HepG2 (cell line): ENCODE measurements around the gene MBD3L2B. TPM values are rescaled to one million over a fixed set of nuclear protein-coding genes. Genes with fewer than 3 reads are reported as not detected.

Experiments used
- ARNTL ChIP-seq: sonication (generic); formaldehyde crosslinking; IDR thresholded peaks from 2 replicates; pipeline ENCODE4 v1.4.0; 2020; ENCODE audit warnings: mild to moderate bottlenecking, missing genetic modification reagents
- CBX5 ChIP-seq: sonication (generic); formaldehyde crosslinking; IDR thresholded peaks from 2 replicates; pipeline ENCODE4 v1.4.0; 2020; ENCODE audit warnings: missing genetic modification reagents, borderline replicate concordance
- CHD4 ChIP-seq: fragments of 200-600 bp; sonication (generic); IDR thresholded peaks from 2 replicates; pipeline ENCODE4 v1.7.0; 2017; ENCODE audit warnings: mild to moderate bottlenecking, low read length, borderline replicate concordance
- DMAP1 ChIP-seq: IDR thresholded peaks from 2 replicates; pipeline ENCODE4 v1.6.1; 2016
- FOXJ3 ChIP-seq: sonication (generic); formaldehyde crosslinking; IDR thresholded peaks from 2 replicates; pipeline ENCODE4 v1.4.0; 2020; ENCODE audit warnings: missing genetic modification reagents, mild to moderate bottlenecking, borderline replicate concordance
- HNRNPL ChIP-seq: fragments of 200-400 bp; formaldehyde crosslinking; IDR thresholded peaks from 2 replicates; pipeline ENCODE4 v1.6.1; 2017; ENCODE audit warnings: mild to moderate bottlenecking, low read depth, low read length
- IRF2 ChIP-seq: IDR thresholded peaks from 2 replicates; pipeline ENCODE4 v1.6.1; 2018; ENCODE audit warnings: missing genetic modification reagents, missing compliant biosample characterization
- JDP2 ChIP-seq: sonication (generic); formaldehyde crosslinking; IDR thresholded peaks from 2 replicates; pipeline ENCODE4 v1.8.1; 2022; ENCODE audit warnings: missing genetic modification reagents, borderline replicate concordance
- JUNB ChIP-seq: sonication (generic); formaldehyde crosslinking; IDR thresholded peaks from 2 replicates; pipeline ENCODE4 v1.8.0; 2022; ENCODE audit warnings: missing genetic modification reagents, mild to moderate bottlenecking, borderline replicate concordance
- MIER3 ChIP-seq: IDR thresholded peaks from 2 replicates; pipeline ENCODE4 v1.6.1; 2016; ENCODE audit warnings: missing compliant biosample characterization, borderline replicate concordance
- RBM22 ChIP-seq: fragments of 200-400 bp; formaldehyde crosslinking; optimal IDR thresholded peaks from 2 replicates; pipeline ENCODE3; 2017; ENCODE audit warnings: mild to moderate bottlenecking, low read length, moderate library complexity
- SNAI1 ChIP-seq: sonication (generic); formaldehyde crosslinking; IDR thresholded peaks from 2 replicates; pipeline ENCODE4 v1.5.0; 2020; ENCODE audit warnings: mild to moderate bottlenecking, missing genetic modification reagents, borderline replicate concordance
- SP140L ChIP-seq: sonication (generic); formaldehyde crosslinking; IDR thresholded peaks from 2 replicates; pipeline ENCODE4 v1.4.0; 2020; ENCODE audit warnings: missing genetic modification reagents, borderline replicate concordance
- STAT6 ChIP-seq: sonication (generic); formaldehyde crosslinking; IDR thresholded peaks from 2 replicates; pipeline ENCODE4 v1.4.0; 2020; ENCODE audit warnings: missing genetic modification reagents, mild to moderate bottlenecking, borderline replicate concordance
- SUZ12 ChIP-seq: fragments of 150-350 bp; IDR thresholded peaks from 2 replicates; pipeline ENCODE4 v1.6.1; 2014; ENCODE audit warnings: low read depth, low read length
- THAP7 ChIP-seq: sonication (generic); formaldehyde crosslinking; IDR thresholded peaks from 2 replicates; pipeline ENCODE4 v1.8.1; 2023; ENCODE audit warnings: mild to moderate bottlenecking, missing genetic modification reagents
- ZNF124 ChIP-seq: sonication (generic); formaldehyde crosslinking; IDR thresholded peaks from 2 replicates; pipeline ENCODE4 v1.4.0; 2020; ENCODE audit warnings: missing genetic modification reagents
- ZNF34 ChIP-seq: sonication (generic); formaldehyde crosslinking; IDR thresholded peaks from 2 replicates; pipeline ENCODE4 v1.4.0; 2020; ENCODE audit warnings: mild to moderate bottlenecking, missing genetic modification reagents, borderline replicate concordance
- ZNF367 ChIP-seq: sonication (generic); formaldehyde crosslinking; IDR thresholded peaks from 2 replicates; pipeline ENCODE4 v1.4.0; 2020; ENCODE audit warnings: missing genetic modification reagents, borderline replicate concordance
- polyA plus RNA-seq, 8 experiments: library from polyadenylated mRNA; depleted of rRNA in 3 of 8; stranded (reverse) in 7 of 8; unstranded in 1 of 8; fragments of >200 nt; fragmentation: Illumina TruSeq in 4 of 8; extraction: Trizol in 4 of 8; gene quantifications; 2 replicates each; pipeline versions ENCODE4 v1.2.1 to v1.2.3, GENCODE V29; 2011 to 2016; ENCODE audit warnings: low read depth in 4 of 8, missing spikeins in 1 of 8, mixed read lengths in 1 of 8; ENCODE audit not compliant: insufficient read depth in 1 of 8
- total RNA-seq, 5 experiments: library from RNA; depleted of rRNA; stranded (reverse); fragments of >200 nt; fragmentation: Illumina TruSeq; extraction: Trizol; gene quantifications; 2 replicates each; pipeline ENCODE4 v1.2.3, GENCODE V29; 2016; ENCODE audit warnings: low read depth in 1 of 5
- TF ChIP-seq, protein P1 (sequence below): sonication (generic); formaldehyde crosslinking; IDR thresholded peaks from 2 replicates; pipeline ENCODE4 v1.5.1; 2020; ENCODE audit warnings: missing genetic modification reagents, mild to moderate bottlenecking, borderline replicate concordance
- TF ChIP-seq, protein P2 (sequence below): sonication (generic); formaldehyde crosslinking; IDR thresholded peaks from 2 replicates; pipeline ENCODE4 v1.4.0; 2020; ENCODE audit warnings: mild to moderate bottlenecking, missing genetic modification reagents, borderline replicate concordance
- TF ChIP-seq, protein P3 (sequence below): sonication (generic); formaldehyde crosslinking; IDR thresholded peaks from 2 replicates; pipeline ENCODE4 v1.5.0; 2020; ENCODE audit warnings: mild to moderate bottlenecking, low read depth, missing genetic modification reagents, borderline replicate concordance

MBD3L2B gene
- total and polyA plus RNA-seq, 2 of the 13 experiments (the other 11 are each of a cell fraction or from before 2014, with no cell fraction given): not detected

GRCh38 chr19:7069042-7069903 is 48.0 kb upstream of the MBD3L2B start, which contains the start of gene ZNF557 (continued):
- TF ChIP-seq ZNF34: no peak
- TF ChIP-seq RBM22: peak; percentile 24
- no peak for TF ChIP-seq SUZ12
- peak; percentile 67; the same call in 1 of the 2 replicates for TF ChIP-seq DMAP1 (CRISPR knock-in tag)
- no peak for TF ChIP-seq ZNF367 (CRISPR knock-in tag)
- no peak for TF ChIP-seq JDP2 (CRISPR knock-in tag)
- no peak for TF ChIP-seq ZNF124 (CRISPR knock-in tag)
- no peak for TF ChIP-seq SP140L (CRISPR knock-in tag)
- no peak for TF ChIP-seq MIER3 (CRISPR knock-in tag)
- peak; percentile 43; the same call in 1 of the 2 replicates for TF ChIP-seq FOXJ3 (CRISPR knock-in tag)
- TF ChIP-seq CHD4: no peak
- TF ChIP-seq, protein P1, sequence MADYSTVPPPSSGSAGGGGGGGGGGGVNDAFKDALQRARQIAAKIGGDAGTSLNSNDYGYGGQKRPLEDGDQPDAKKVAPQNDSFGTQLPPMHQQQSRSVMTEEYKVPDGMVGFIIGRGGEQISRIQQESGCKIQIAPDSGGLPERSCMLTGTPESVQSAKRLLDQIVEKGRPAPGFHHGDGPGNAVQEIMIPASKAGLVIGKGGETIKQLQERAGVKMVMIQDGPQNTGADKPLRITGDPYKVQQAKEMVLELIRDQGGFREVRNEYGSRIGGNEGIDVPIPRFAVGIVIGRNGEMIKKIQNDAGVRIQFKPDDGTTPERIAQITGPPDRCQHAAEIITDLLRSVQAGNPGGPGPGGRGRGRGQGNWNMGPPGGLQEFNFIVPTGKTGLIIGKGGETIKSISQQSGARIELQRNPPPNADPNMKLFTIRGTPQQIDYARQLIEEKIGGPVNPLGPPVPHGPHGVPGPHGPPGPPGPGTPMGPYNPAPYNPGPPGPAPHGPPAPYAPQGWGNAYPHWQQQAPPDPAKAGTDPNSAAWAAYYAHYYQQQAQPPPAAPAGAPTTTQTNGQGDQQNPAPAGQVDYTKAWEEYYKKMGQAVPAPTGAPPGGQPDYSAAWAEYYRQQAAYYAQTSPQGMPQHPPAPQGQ (CRISPR knock-in tag): no peak
- TF ChIP-seq, protein P2, sequence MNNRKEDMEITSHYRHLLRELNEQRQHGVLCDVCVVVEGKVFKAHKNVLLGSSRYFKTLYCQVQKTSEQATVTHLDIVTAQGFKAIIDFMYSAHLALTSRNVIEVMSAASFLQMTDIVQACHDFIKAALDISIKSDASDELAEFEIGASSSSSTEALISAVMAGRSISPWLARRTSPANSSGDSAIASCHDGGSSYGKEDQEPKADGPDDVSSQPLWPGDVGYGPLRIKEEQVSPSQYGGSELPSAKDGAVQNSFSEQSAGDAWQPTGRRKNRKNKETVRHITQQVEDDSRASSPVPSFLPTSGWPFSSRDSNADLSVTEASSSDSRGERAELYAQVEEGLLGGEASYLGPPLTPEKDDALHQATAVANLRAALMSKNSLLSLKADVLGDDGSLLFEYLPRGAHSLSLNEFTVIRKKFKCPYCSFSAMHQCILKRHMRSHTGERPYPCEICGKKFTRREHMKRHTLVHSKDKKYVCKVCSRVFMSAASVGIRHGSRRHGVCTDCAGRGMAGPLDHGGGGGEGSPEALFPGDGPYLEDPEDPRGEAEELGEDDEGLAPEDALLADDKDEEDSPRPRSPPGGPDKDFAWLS (CRISPR knock-in tag): no peak
- TF ChIP-seq IRF2 (CRISPR knock-in tag): peak; percentile 71
- TF ChIP-seq JUNB (CRISPR knock-in tag): no peak
- TF ChIP-seq, protein P3, sequence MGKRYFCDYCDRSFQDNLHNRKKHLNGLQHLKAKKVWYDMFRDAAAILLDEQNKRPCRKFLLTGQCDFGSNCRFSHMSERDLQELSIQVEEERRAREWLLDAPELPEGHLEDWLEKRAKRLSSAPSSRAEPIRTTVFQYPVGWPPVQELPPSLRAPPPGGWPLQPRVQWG: no peak
- TF ChIP-seq STAT6: 0 out of 2 replicates have a peak, but pooled peaks have one; percentile 82
- 0 out of 2 replicates have a peak, but pooled peaks have one; percentile 47 for TF ChIP-seq SNAI1 (CRISPR knock-in tag)
- TF ChIP-seq HNRNPL: 0 out of 2 replicates have a peak, but pooled peaks have one; percentile 36
- TF ChIP-seq ARNTL: no peak
- TF ChIP-seq THAP7: peak; percentile 74; the same call in 1 of the 2 replicates
- TF ChIP-seq CBX5 (CRISPR knock-in tag): no peak
